Measurements from ENCODE around the gene USP9X. TPM values are rescaled to one million over a fixed set of nuclear protein-coding genes. Genes with fewer than 3 reads are reported as not detected.
"Not testable (repeated sequence)": the region's sequence is repeated elsewhere in the genome, so short reads cannot be mapped to it uniquely, and the experiment has no call there.

USP9X gene
- total RNA-seq, 2 experiments from 2014 or later: 38.0 to 46.0 TPM

DNA sequence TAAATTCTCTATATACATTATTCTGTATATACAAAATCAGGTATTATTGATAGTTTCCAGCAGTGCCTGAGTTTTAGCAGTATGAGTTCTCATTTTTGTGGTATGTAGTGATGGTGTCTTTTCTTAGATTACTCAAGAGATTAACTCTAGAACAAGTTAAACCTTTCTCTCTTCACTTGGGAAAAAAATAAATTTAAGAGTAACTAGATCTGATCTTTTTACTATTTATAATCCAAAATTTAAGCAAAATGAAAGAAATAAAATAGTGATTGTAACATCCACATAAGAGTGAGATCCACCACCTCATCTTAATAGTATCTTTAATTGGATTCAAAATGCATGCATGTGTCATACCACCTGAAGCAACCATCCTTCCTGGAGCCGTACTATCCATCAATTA lies 124.6 kb downstream of the USP9X start:
- Mint-ChIP-seq H3K4me1 (ENCODE audit: low read depth) (no peaks in the 10 kb centered on the region), H3K27ac (no peak overlapping the region), H3K27me3 (ENCODE audit: low read depth) (no peaks in the 10 kb centered on the region), H3K9me3 (ENCODE audit: insufficient read depth) (peaks cover 13% of the 10 kb centered on the region), H3K36me3 (ENCODE audit: low read depth) (peaks cover 71% of the 10 kb centered on the region), H3K4me3 (no peak overlapping the region)
- ATAC-seq (no peak), DNase-seq (no peak)
- ChIA-PET CTCF (interaction anchor here (0.6 to 1.1 kb wide), 2 partner anchors 22 to 533 kb away, joined by 3 read pairs; no protein-coding TSS in a partner anchor), POLR2A (no interaction called here)

DNA sequence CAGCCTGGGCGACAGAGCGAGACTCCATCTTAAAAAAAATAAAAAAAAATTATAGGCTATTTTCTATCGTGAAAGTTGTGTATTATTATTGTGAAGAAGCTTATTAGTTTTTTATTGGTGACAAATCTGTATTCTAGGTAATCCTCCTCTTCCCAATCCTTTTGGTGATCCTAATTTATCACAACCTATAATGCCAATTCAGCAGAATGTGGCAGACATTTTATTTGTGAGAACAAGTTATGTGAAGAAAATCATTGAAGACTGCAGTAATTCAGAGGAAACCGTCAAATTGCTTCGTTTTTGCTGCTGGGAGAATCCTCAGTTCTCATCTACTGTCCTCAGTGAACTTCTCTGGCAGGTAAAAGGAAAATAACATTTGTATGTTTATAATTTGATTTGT lies 139.4 kb downstream of the USP9X start:
- Mint-ChIP-seq H3K4me3 (no peak overlapping the region), H3K9me3 (ENCODE audit: insufficient read depth) (no peaks in the 10 kb centered on the region), H3K27me3 (ENCODE audit: low read depth) (no peaks in the 10 kb centered on the region), H3K4me1 (ENCODE audit: low read depth) (no peaks in the 10 kb centered on the region), H3K27ac (no peak overlapping the region), H3K36me3 (ENCODE audit: low read depth) (peaks cover 46% of the 10 kb centered on the region)
- no peak for ATAC-seq
- ChIA-PET CTCF (no interaction called here), POLR2A (interaction anchor here (0.9 kb wide), 1 partner anchor 9 kb away, joined by 3 read pairs; no protein-coding TSS in a partner anchor)
- no peak for DNase-seq

DNA sequence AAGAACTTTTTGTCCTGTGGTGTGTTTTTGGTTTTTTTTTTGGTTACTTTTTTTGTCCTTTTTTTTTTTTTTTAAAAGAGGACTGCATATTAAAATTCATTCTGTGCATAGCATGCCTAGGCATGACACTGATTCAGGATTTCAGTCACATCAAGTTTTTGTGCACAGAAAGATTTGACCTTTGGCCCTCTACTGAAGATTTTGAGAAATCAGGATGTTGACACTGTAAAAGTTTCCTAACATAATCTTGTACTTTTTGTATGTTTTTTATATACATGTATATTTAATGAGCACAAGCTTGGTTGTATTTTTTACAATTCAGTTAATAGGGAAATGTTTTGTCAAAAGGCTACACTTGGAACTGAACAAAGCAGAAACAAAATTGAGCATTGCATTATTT lies 148.7 kb downstream of the USP9X start:
- Mint-ChIP-seq H3K27ac (no peak overlapping the region), H3K27me3 (ENCODE audit: low read depth) (no peaks in the 10 kb centered on the region), H3K9me3 (ENCODE audit: insufficient read depth) (no peaks in the 10 kb centered on the region), H3K4me1 (ENCODE audit: low read depth) (peaks cover 13% of the 10 kb centered on the region), H3K4me3 (no peak overlapping the region), H3K36me3 (ENCODE audit: low read depth) (peaks cover 20% of the 10 kb centered on the region)
- DNase-seq: no peak
- ATAC-seq: no peak
- ChIA-PET CTCF (interaction anchor here (1.1 kb wide), 1 partner anchor 54 kb away, joined by 3 read pairs; no protein-coding TSS in a partner anchor), POLR2A (no interaction called here)

DNA sequence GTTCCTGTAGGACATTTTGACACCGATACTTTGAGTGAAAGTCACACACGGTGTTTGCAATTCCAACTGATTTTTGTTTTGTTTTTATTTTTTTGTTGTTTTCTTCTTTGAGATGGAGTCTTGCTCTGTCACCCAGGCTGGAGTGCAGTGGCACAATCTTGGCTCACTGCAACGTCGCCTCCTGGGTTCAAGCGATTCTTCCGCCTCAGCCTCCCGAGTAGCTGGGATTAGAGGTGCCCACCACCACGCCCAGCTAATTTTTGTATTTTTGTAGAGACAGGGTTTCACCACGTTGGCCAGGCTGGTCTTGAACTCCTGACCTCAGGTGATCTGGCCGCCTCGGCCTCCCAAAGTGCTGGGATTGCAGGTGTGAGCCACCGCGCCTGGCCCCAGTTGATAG lies 149.2 kb downstream of the USP9X start:
- Mint-ChIP-seq H3K4me1 (ENCODE audit: low read depth) (peaks cover 13% of the 10 kb centered on the region), H3K36me3 (ENCODE audit: low read depth) (peaks cover 18% of the 10 kb centered on the region)
- H3K9me3 Mint-ChIP-seq (ENCODE audit: insufficient read depth); POLR2A ChIA-PET; H3K27ac Mint-ChIP-seq; H3K27me3 Mint-ChIP-seq (ENCODE audit: low read depth); ATAC-seq; H3K4me3 Mint-ChIP-seq; DNase-seq: not testable (repeated sequence)
- CTCF ChIA-PET: interaction anchor here (1.1 kb wide), 1 partner anchor 54 kb away, joined by 3 read pairs; no protein-coding TSS in a partner anchor

DNA sequence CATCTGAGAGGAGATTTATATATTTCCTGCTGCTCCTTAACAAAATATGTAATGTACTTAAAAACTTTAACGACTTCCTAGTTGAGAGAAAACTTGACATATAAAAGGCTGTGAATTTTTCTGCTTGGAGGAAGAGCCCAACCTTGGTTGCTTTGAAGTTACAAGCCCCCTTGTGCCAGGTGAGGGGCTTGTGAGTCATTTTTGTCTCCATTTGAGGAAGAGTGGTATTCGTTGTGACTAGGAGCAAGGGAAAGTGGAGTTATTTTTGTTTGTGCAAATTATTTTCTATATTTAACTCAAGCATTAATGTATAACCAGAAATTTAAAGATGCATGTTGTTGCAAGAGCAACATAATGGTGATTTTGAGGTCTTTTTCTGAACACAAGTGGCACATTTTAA lies 149.7 kb downstream of the USP9X start:
- DNase-seq (no peak), ATAC-seq (no peak)
- H3K4me1 Mint-ChIP-seq (ENCODE audit: low read depth): peaks cover 13% of the 10 kb centered on the region
- H3K9me3 Mint-ChIP-seq (ENCODE audit: insufficient read depth): no peaks in the 10 kb centered on the region
- ChIA-PET POLR2A (no interaction called here), CTCF (no interaction called here)
- no peaks in the 10 kb centered on the region for H3K27me3 Mint-ChIP-seq (ENCODE audit: low read depth)
- no peak overlapping the region for H3K4me3 Mint-ChIP-seq
- H3K36me3 Mint-ChIP-seq (ENCODE audit: low read depth): peaks cover 16% of the 10 kb centered on the region
- no peak overlapping the region for H3K27ac Mint-ChIP-seq

DNA sequence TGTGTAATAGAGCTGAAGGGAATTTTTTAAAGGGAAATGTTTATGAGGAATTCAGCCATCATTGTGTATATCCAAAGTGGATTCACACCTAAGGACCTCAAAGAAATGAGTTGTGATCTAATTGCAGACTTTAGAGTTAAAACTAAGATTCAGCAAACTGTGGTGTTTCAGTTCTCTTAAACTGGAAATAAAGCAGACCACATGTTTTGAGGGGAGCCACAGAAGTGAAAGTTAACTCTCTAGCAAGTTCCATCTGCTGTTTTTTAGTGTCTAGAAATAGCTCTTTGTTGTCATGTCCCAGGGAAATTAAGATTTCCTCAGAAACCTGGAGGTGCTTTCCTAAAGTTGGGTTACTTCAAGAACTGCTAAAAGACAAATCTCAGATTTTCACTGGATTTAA lies 151.4 kb downstream of the USP9X start:
- ChIA-PET CTCF (interaction anchor here (0.9 kb wide), 1 partner anchor 56 kb away, joined by 3 read pairs; no protein-coding TSS in a partner anchor), POLR2A (no interaction called here)
- peaks cover 13% of the 10 kb centered on the region for H3K4me1 Mint-ChIP-seq (ENCODE audit: low read depth)
- ATAC-seq: no peak
- H3K9me3 Mint-ChIP-seq (ENCODE audit: insufficient read depth): no peaks in the 10 kb centered on the region
- H3K4me3 Mint-ChIP-seq: no peak overlapping the region
- H3K36me3 Mint-ChIP-seq (ENCODE audit: low read depth): peaks cover 14% of the 10 kb centered on the region
- H3K27ac Mint-ChIP-seq: no peak overlapping the region
- H3K27me3 Mint-ChIP-seq (ENCODE audit: low read depth): no peaks in the 10 kb centered on the region
- no peak for DNase-seq

DNA sequence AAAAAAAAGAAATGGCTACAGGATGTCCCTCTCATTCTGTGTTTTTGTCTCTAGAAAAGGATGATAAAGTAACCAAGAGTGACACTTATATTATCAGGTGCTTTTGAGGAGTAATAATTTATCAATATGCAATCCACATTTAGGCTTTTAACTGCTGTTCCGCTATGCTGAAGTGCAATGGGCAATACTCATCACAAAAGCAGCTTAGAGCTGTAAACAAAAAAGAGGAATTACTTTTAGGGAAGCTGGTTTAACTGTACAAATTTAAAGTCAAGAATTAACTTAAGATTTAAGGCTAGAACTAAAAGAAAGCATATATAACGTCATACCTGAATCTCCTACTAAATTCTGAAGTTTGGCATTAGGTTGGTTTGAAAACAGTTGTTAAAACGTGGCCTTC lies 155.3 kb downstream of the USP9X start:
- Mint-ChIP-seq H3K36me3 (ENCODE audit: low read depth) (no peaks in the 10 kb centered on the region), H3K27ac (no peak overlapping the region), H3K4me1 (ENCODE audit: low read depth) (peaks cover 11% of the 10 kb centered on the region), H3K27me3 (ENCODE audit: low read depth) (peaks cover 2% of the 10 kb centered on the region), H3K4me3 (no peak overlapping the region), H3K9me3 (ENCODE audit: insufficient read depth) (no peaks in the 10 kb centered on the region)
- ChIA-PET POLR2A (no interaction called here), CTCF (no interaction called here)
- no peak for ATAC-seq
- no peak for DNase-seq

DNA sequence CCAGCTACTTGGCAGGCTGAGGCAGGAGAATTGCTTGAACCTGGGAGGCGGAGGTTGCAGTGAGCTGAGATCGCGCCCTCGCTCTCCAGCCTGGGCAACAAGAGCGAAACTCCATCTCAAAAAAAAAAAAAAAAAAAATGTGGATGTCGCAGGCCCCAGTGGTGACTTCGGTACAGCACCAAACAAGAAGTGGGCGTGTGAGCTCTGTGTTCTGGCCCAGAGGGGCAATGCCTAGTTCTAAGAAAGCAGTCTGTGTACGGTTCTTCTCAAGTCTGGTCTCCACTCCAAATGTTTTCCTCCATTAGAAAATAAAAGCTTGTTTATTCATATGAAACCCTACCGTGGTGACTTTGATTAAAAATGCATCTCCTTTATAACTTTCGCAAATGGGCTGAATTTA lies 156.7 kb downstream of the USP9X start:
- DNase-seq (no peak), ATAC-seq (no peak)
- Mint-ChIP-seq H3K27me3 (ENCODE audit: low read depth) (peaks cover 2% of the 10 kb centered on the region), H3K4me1 (ENCODE audit: low read depth) (peaks cover 5% of the 10 kb centered on the region), H3K4me3 (no peak overlapping the region), H3K9me3 (ENCODE audit: insufficient read depth) (no peaks in the 10 kb centered on the region), H3K27ac (no peak overlapping the region), H3K36me3 (ENCODE audit: low read depth) (no peaks in the 10 kb centered on the region)
- ChIA-PET POLR2A (no interaction called here), CTCF (interaction anchor here (0.6 kb wide), 1 partner anchor 609 kb away, joined by 3 read pairs; no protein-coding TSS in a partner anchor)

DNA sequence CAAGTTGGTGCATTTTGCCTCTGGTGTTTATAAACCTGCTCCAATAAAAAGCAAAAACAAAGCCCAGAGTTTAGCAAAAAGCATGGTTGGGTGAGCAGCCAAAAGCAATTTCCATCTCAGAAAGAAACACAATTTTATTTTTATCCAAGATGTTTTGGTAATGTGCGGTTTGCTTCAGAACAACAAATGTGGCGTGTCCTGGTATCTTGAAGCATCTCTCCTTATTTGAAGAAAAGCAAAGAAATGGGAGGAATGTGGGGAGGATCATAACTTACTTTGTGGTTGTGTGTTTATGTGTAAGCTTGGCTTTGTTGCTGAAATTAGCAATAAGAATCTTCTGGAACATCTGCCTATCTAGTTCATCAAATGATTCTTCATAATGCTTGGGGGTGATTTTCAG lies 160.4 kb downstream of the USP9X start:
- H3K4me1 Mint-ChIP-seq (ENCODE audit: low read depth): no peaks in the 10 kb centered on the region
- H3K27ac Mint-ChIP-seq: no peak overlapping the region
- DNase-seq (no peak), ATAC-seq (no peak)
- H3K9me3 Mint-ChIP-seq (ENCODE audit: insufficient read depth): no peaks in the 10 kb centered on the region
- CTCF ChIA-PET: interaction anchor here (0.7 kb wide), 1 partner anchor 594 kb away, joined by 3 read pairs; no protein-coding TSS in a partner anchor
- POLR2A ChIA-PET: no interaction called here
- H3K4me3 Mint-ChIP-seq: no peak overlapping the region
- peaks cover 2% of the 10 kb centered on the region for H3K27me3 Mint-ChIP-seq (ENCODE audit: low read depth)
- H3K36me3 Mint-ChIP-seq (ENCODE audit: low read depth): no peaks in the 10 kb centered on the region

DNA sequence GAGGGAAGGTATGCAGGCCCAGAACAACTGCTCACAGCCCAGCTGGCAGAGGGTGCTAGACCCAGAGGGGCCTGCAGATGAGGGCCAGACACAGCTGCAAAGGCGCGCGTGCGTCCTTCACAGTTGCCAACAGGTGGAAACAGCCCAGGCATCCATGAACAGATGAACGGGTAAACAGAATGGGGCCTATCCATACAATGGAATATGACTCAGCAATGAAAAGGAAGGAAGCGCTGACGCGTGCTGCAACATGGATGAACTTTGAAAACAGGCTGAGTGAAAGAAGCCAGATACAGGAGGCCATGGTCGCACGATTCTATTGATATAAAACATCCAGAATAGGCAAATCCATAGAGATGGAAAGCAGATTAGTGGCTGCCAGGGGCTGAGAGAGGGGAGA lies 165.6 kb downstream of the USP9X start:
- ATAC-seq: no peak
- Mint-ChIP-seq H3K4me1 (ENCODE audit: low read depth) (peaks cover 12% of the 10 kb centered on the region), H3K27ac (no peak overlapping the region), H3K36me3 (ENCODE audit: low read depth) (no peaks in the 10 kb centered on the region), H3K27me3 (ENCODE audit: low read depth) (no peaks in the 10 kb centered on the region), H3K4me3 (no peak overlapping the region), H3K9me3 (ENCODE audit: insufficient read depth) (no peaks in the 10 kb centered on the region)
- POLR2A ChIA-PET: no interaction called here
- DNase-seq: no peak
- CTCF ChIA-PET: no interaction called here

DNA sequence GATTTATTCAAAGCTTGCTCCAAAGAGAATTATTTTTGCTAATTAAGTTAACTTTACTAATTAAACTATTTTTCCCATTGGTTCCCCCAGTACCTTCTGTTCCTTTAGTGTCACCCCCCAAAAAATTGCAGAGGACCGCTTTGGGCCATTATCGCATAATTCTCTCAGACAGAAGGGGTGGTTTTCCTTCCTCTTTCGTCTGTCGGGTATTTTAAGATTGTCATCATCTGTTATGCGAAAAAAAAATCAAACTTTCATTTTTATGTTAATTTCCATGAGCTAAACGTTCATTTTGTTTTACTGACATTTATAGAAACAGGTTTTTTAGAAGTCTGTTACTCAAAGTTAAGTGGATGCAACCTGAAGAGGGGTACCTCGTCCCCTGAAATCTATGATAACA lies 172.6 kb downstream of the USP9X start:
- H3K9me3 Mint-ChIP-seq (ENCODE audit: insufficient read depth): no peaks in the 10 kb centered on the region
- ChIA-PET POLR2A (no interaction called here), CTCF (interaction anchor here (0.6 to 3.1 kb wide), 2 partner anchors 55 to 78 kb away, joined by 3 to 24 read pairs; no protein-coding TSS in a partner anchor)
- H3K4me3 Mint-ChIP-seq: no peak overlapping the region
- H3K27ac Mint-ChIP-seq: no peak overlapping the region
- H3K36me3 Mint-ChIP-seq (ENCODE audit: low read depth): no peaks in the 10 kb centered on the region
- ATAC-seq (no peak), DNase-seq (no peak)
- no peaks in the 10 kb centered on the region for H3K27me3 Mint-ChIP-seq (ENCODE audit: low read depth)
- H3K4me1 Mint-ChIP-seq (ENCODE audit: low read depth): peaks cover 13% of the 10 kb centered on the region

DNA sequence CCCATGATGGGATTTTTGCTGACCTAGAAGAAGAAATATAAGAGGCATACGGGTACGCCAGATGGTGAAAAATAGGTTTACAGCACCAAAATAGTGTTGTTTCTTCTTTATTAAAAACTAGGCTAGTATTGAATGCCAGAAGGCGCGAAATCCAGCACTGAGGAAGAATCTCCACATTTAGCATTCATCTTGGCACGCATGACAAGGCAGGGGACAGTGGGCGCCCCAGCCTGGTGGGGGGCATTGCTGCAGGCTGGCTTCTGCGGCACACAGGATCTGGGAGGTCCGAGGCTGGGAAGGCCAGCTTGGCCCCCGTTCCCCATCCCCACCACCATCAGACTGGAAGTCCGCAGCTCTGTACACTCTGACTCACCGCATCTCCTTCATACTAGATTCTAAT lies 173.0 kb downstream of the USP9X start:
- ChIA-PET CTCF (interaction anchor here (3.1 kb wide), 1 partner anchor 78 kb away, joined by 24 read pairs; no protein-coding TSS in a partner anchor), POLR2A (no interaction called here)
- ATAC-seq: no peak
- no peak overlapping the region for H3K27ac Mint-ChIP-seq
- no peaks in the 10 kb centered on the region for H3K27me3 Mint-ChIP-seq (ENCODE audit: low read depth)
- no peak overlapping the region for H3K4me3 Mint-ChIP-seq
- no peaks in the 10 kb centered on the region for H3K36me3 Mint-ChIP-seq (ENCODE audit: low read depth)
- no peak for DNase-seq
- no peaks in the 10 kb centered on the region for H3K9me3 Mint-ChIP-seq (ENCODE audit: insufficient read depth)
- peaks cover 9% of the 10 kb centered on the region for H3K4me1 Mint-ChIP-seq (ENCODE audit: low read depth)

DNA sequence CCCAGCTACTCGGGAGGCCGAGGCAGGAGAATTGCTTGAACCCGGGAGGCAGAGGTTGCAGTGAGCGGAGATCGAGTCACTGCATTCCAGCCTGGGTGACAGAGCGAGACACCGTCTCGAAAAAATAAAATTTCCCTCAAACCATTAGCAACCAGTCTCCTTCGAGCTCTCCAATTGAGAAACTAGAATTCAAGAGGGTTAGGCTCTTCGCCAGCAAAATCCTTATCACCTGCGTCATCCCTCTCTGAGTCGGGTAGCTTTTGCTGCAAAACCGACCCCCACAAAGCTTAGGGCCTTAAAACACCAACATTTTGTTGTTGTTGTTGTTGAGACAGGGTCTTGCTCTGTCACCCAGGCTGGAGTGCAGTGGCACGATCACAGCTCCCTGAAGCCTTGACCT lies 173.6 kb downstream of the USP9X start:
- Mint-ChIP-seq H3K9me3 (ENCODE audit: insufficient read depth) (no peaks in the 10 kb centered on the region), H3K36me3 (ENCODE audit: low read depth) (no peaks in the 10 kb centered on the region), H3K4me3 (no peak overlapping the region), H3K4me1 (ENCODE audit: low read depth) (peaks cover 5% of the 10 kb centered on the region), H3K27ac (no peak overlapping the region), H3K27me3 (ENCODE audit: low read depth) (no peaks in the 10 kb centered on the region)
- ChIA-PET CTCF (interaction anchor here (3.1 kb wide), 1 partner anchor 79 kb away, joined by 24 read pairs; no protein-coding TSS in a partner anchor), POLR2A (no interaction called here)
- ATAC-seq (no peak), DNase-seq (no peak)

All from activated CD8-positive, alpha-beta T cell treated with anti-CD3 and anti-CD28 coated beads, Interleukin-2, amount 10 ng/mL, durations not matched to agents 7 days and 5 days (primary cell).